ENCODE data around the gene CCDC198.

DNA sequence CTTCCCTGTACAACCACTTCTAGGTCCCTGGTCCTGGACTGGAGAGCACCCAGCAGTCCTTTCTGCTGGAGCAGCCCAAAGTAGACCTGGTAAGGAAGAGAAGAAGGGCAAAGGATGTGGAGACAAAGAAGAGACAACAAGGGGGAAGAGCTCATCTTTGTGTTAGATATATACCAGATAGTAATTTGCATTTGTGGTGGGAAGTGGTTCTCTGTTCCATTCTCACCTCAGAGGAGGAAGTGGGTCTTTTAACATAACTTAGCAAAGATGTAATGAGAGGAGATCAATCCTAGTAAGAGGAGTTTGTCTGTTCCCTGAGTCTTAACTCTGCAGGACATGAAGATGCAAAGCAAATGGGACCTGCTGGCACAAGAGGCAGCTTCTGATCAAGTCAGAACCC is 8.0 kb downstream of the CCDC198 start:
- TF ChIP-seq CTCF (conservative IDR thresholded peaks at IDR 0.05) (no peak), EZH2 (IDR thresholded peaks at IDR 0.05; ENCODE audit: low read depth) (no peak)
